Chondrocyte (in vitro differentiated cells): Measurements from ENCODE around the gene TNIK. TPM values are rescaled to one million over a fixed set of nuclear protein-coding genes. Genes with fewer than 3 reads are reported as not detected.

Experiments
- DNase-seq: peaks from one replicate; pipeline ENCODE4 v3.0.0; 2021; ENCODE audit warnings: mixed read lengths, low spot score
- H3K27ac Mint-ChIP-seq: one replicate; pipeline ENCODE4 v1.8.0; 2021; ENCODE audit warnings: mild to moderate bottlenecking, moderate library complexity, mixed read lengths; ENCODE audit not compliant: unreplicated experiment
- H3K27me3 Mint-ChIP-seq: 2 replicates; pipeline ENCODE4 v1.8.0; 2021; ENCODE audit warnings: low read depth, mixed read lengths
- H3K36me3 Mint-ChIP-seq: 2 replicates; pipeline ENCODE4 v1.8.0; 2021; ENCODE audit warnings: low read depth, mixed read lengths
- H3K4me1 Mint-ChIP-seq: 2 replicates; pipeline ENCODE4 v1.8.0; 2021; ENCODE audit warnings: low read depth, mild to moderate bottlenecking, mixed read lengths
- H3K4me3 Mint-ChIP-seq: one replicate; pipeline ENCODE4 v1.8.0; 2021; ENCODE audit warnings: mild to moderate bottlenecking, moderate library complexity, mixed read lengths; ENCODE audit not compliant: unreplicated experiment
- H3K9me3 Mint-ChIP-seq: 2 replicates; pipeline ENCODE4 v1.8.0; 2021; ENCODE audit warnings: low read depth, mixed read lengths
- total RNA-seq: library from RNA; stranded (reverse); gene quantifications from 3 replicates; pipeline ENCODE4 v1.2.1, GENCODE V29; 2021
- TF ChIP-seq, protein P1 (sequence below): fragments of 200-600 bp; sonication (generic); IDR thresholded peaks from 2 replicates; pipeline ENCODE4 v1.5.0; 2021; ENCODE audit warnings: antibody characterized with exemption, mild to moderate bottlenecking, moderate library complexity

TNIK gene
- total RNA-seq, 1 donor from 2014 or later: 17.5 TPM

DNA sequence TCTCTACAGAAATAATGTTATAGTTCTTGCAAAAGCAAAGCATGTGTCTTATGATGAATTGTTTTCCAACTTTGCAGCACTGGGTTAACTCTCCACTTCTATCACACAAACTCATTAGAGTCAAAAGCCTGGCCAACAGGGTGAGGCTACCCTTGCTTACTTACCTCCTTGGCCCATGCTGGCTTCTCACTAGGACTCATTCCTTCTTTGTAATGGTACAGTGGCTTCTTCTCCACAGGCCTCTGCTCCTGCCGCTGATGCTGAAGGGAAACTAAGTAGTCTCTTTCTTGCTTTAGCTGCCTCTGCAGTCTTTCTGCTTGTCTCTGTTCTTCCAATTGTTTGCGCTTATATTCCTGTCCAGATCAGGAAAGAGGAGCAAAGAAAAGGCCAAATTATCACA, 322.2 kb downstream of the TNIK start:
- no peak overlapping the region for H3K27ac Mint-ChIP-seq

DNA sequence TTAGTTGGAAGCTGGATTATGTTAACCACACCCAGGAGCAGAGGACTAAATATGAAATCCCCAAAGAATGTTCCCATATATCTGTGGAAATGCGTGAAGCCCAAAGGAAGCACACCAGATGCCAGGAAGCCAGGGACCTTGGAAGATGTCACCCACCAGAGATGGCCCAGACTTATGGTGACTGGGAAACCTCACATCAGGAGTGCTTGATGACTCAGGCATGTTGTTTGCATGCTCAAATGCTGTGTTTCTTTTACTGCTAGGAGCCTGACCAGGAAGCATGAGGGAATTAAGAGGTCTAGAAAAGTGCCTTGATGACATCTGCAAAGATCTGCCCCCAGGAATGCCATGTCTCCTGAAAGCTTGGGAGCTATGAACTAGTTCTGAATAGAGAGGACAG, 324.7 kb downstream of the TNIK start:
- TF ChIP-seq, protein P1, sequence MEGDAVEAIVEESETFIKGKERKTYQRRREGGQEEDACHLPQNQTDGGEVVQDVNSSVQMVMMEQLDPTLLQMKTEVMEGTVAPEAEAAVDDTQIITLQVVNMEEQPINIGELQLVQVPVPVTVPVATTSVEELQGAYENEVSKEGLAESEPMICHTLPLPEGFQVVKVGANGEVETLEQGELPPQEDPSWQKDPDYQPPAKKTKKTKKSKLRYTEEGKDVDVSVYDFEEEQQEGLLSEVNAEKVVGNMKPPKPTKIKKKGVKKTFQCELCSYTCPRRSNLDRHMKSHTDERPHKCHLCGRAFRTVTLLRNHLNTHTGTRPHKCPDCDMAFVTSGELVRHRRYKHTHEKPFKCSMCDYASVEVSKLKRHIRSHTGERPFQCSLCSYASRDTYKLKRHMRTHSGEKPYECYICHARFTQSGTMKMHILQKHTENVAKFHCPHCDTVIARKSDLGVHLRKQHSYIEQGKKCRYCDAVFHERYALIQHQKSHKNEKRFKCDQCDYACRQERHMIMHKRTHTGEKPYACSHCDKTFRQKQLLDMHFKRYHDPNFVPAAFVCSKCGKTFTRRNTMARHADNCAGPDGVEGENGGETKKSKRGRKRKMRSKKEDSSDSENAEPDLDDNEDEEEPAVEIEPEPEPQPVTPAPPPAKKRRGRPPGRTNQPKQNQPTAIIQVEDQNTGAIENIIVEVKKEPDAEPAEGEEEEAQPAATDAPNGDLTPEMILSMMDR: no peak
- Mint-ChIP-seq H3K4me1 (peaks cover 51% of the 10 kb centered on the region), H3K4me3 (no peak overlapping the region), H3K36me3 (peaks cover 13% of the 10 kb centered on the region), H3K27ac (peak overlapping the region; percentile 77), H3K9me3 (no peaks in the 10 kb centered on the region), H3K27me3 (no peaks in the 10 kb centered on the region)
- no peak for DNase-seq

More for the DNA sequence above, 322.2 kb downstream of the TNIK start:
- Mint-ChIP-seq H3K36me3 (peaks cover 16% of the 10 kb centered on the region), H3K27me3 (no peaks in the 10 kb centered on the region), H3K4me1 (peaks cover 54% of the 10 kb centered on the region), H3K9me3 (no peaks in the 10 kb centered on the region), H3K4me3 (no peak overlapping the region)
- no peak for DNase-seq
- TF ChIP-seq, protein P1: no peak

GRCh38 chr3:171133796-171134569, 326.2 kb downstream of the TNIK start:
- no peak for DNase-seq
- H3K9me3 Mint-ChIP-seq: no peaks in the 10 kb centered on the region
- H3K27ac Mint-ChIP-seq: peak overlapping the region; percentile 9
- TF ChIP-seq, protein P1: no peak
- no peaks in the 10 kb centered on the region for H3K27me3 Mint-ChIP-seq
- peaks cover 63% of the 10 kb centered on the region for H3K4me1 Mint-ChIP-seq
- H3K36me3 Mint-ChIP-seq: peaks cover 10% of the 10 kb centered on the region
- no peak overlapping the region for H3K4me3 Mint-ChIP-seq

GRCh38 chr3:171133337-171133736, 326.9 kb downstream of the TNIK start:
- TF ChIP-seq, protein P1: no peak
- H3K27me3 Mint-ChIP-seq: no peaks in the 10 kb centered on the region
- peaks cover 10% of the 10 kb centered on the region for H3K36me3 Mint-ChIP-seq
- no peak for DNase-seq
- H3K27ac Mint-ChIP-seq: peak overlapping the region; percentile 13
- H3K4me3 Mint-ChIP-seq: no peak overlapping the region
- no peaks in the 10 kb centered on the region for H3K9me3 Mint-ChIP-seq
- peaks cover 60% of the 10 kb centered on the region for H3K4me1 Mint-ChIP-seq

GRCh38 chr3:171132873-171133272, 327.3 kb downstream of the TNIK start:
- DNase-seq: no peak
- peak overlapping the region; percentile 13 for H3K27ac Mint-ChIP-seq
- H3K27me3 Mint-ChIP-seq: no peaks in the 10 kb centered on the region
- H3K9me3 Mint-ChIP-seq: no peaks in the 10 kb centered on the region
- TF ChIP-seq, protein P1: no peak
- no peak overlapping the region for H3K4me3 Mint-ChIP-seq
- peaks cover 57% of the 10 kb centered on the region for H3K4me1 Mint-ChIP-seq
- peaks cover 7% of the 10 kb centered on the region for H3K36me3 Mint-ChIP-seq
